AG09309 (cell line): ENCODE data around the gene FILIP1L.

Experiments used
- DNase-seq: peaks from one replicate; pipeline ENCODE4 v3.0.0-alpha.2; 2010; ENCODE audit warnings: low read depth
- H3K4me3 ChIP-seq: 2 replicates; pipeline ENCODE4 v1.5.1; 2011; ENCODE audit warnings: mild to moderate bottlenecking, low read depth, low read length, moderate library complexity; ENCODE audit not compliant: control insufficient read depth
- TF ChIP-seq, protein P1 (sequence below): IDR thresholded peaks from 2 replicates; pipeline ENCODE4 v1.5.1; 2011; ENCODE audit warnings: mild to moderate bottlenecking, low read depth, low read length, inconsistent platforms; ENCODE audit not compliant: insufficient read depth, control insufficient read depth; ENCODE audit errors: missing control alignments

The FILIP1L gene

GRCh38 chr3:100029689-100030088, 84.6 kb downstream of the FILIP1L start:
- DNase-seq, result no peak
- TF ChIP-seq, protein P1, sequence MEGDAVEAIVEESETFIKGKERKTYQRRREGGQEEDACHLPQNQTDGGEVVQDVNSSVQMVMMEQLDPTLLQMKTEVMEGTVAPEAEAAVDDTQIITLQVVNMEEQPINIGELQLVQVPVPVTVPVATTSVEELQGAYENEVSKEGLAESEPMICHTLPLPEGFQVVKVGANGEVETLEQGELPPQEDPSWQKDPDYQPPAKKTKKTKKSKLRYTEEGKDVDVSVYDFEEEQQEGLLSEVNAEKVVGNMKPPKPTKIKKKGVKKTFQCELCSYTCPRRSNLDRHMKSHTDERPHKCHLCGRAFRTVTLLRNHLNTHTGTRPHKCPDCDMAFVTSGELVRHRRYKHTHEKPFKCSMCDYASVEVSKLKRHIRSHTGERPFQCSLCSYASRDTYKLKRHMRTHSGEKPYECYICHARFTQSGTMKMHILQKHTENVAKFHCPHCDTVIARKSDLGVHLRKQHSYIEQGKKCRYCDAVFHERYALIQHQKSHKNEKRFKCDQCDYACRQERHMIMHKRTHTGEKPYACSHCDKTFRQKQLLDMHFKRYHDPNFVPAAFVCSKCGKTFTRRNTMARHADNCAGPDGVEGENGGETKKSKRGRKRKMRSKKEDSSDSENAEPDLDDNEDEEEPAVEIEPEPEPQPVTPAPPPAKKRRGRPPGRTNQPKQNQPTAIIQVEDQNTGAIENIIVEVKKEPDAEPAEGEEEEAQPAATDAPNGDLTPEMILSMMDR, result no peak
- no peak overlapping the region for H3K4me3 ChIP-seq

DNA sequence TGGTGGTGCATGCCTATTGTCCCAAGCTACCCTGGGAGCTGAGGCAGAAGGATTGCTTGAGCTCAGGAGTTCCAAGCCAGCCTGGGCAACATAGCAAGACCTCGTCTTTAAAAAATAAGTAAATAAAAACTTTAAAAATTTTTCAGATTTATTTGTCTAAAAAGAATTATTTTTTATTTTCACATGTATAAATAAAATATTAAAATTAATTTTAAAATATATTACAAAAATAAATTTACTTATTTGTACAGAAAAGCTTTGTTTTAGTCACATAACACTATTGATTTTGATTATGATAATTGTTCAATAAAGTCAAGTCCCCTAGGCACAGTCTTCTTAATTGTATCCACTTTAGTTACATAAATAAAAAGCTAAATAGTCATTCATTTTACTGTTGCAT, 85.2 kb downstream of the FILIP1L start:
- TF ChIP-seq, protein P1, result no peak
- DNase-seq, result no peak

GRCh38 chr3:100027321-100027720, 87.0 kb downstream of the FILIP1L start:
- H3K4me3 ChIP-seq, result no peak overlapping the region
- no peak for DNase-seq
- TF ChIP-seq, protein P1, result no peak

More for the DNA sequence above, 85.2 kb downstream of the FILIP1L start:
- H3K4me3 ChIP-seq, result no peak overlapping the region

- TF ChIP-seq, protein P1, result no peak
- no peak for DNase-seq
- H3K4me3 ChIP-seq, result no peak overlapping the region
These were observed 89.6 kb downstream of the FILIP1L start for GRCh38 chr3:100024520-100025303.

- TF ChIP-seq, protein P1, result no peak
- H3K4me3 ChIP-seq, result no peak overlapping the region
These were observed 90.7 kb downstream of the FILIP1L start for GRCh38 chr3:100023595-100023994.

GRCh38 chr3:100023150-100023549, 91.2 kb downstream of the FILIP1L start:
- no peak for DNase-seq
- TF ChIP-seq, protein P1, result no peak
- H3K4me3 ChIP-seq, result no peak overlapping the region

More at GRCh38 chr3:100023595-100023994, 90.7 kb downstream of the FILIP1L start:
- DNase-seq, result no peak
